Measurements from ENCODE around the gene TCEANC2. TPM values are rescaled to one million over a fixed set of nuclear protein-coding genes. Genes with fewer than 3 reads are reported as not detected.

The TCEANC2 gene
- total RNA-seq, 1 donor from 2014 or later = 10.7 TPM

GRCh38 chr1:54111624-54112023, 58.2 kb downstream of the TCEANC2 start:
- intact Hi-C loops (cut with micrococcal nuclease) = no loop called here

- intact Hi-C loops (cut with micrococcal nuclease) = no loop called here
Observed at GRCh38 chr1:54112027-54112426, 58.6 kb downstream of the TCEANC2 start.

- intact Hi-C loops (cut with micrococcal nuclease) = no loop called here
Observed at GRCh38 chr1:54112705-54113368, 59.4 kb downstream of the TCEANC2 start.

GRCh38 chr1:54114001-54114400, 60.6 kb downstream of the TCEANC2 start:
- intact Hi-C loops (cut with micrococcal nuclease) = no loop called here

- intact Hi-C loops (cut with micrococcal nuclease) = no loop called here
Observed at GRCh38 chr1:54114955-54115354, 61.5 kb downstream of the TCEANC2 start.

- intact Hi-C loops (cut with micrococcal nuclease) = no loop called here
Observed at GRCh38 chr1:54115520-54115919, 62.1 kb downstream of the TCEANC2 start.

- intact Hi-C loops (cut with micrococcal nuclease) = no loop called here
Observed at GRCh38 chr1:54117815-54118563, 64.6 kb downstream of the TCEANC2 start.

- intact Hi-C loops (cut with micrococcal nuclease) = no loop called here
Observed at GRCh38 chr1:54118704-54119103, 65.3 kb downstream of the TCEANC2 start.

GRCh38 chr1:54120018-54120697, 66.8 kb downstream of the TCEANC2 start:
- intact Hi-C loops (cut with micrococcal nuclease) = no loop called here

- intact Hi-C loops (cut with micrococcal nuclease) = loop anchor here (1.0 kb wide), 1 partner anchor 368 kb away; no protein-coding TSS in a partner anchor
Observed at GRCh38 chr1:54120698-54121481, 67.5 kb downstream of the TCEANC2 start.

GRCh38 chr1:54121482-54122134, 68.2 kb downstream of the TCEANC2 start:
- intact Hi-C loops (cut with micrococcal nuclease) = loop anchor here (1.0 to 2.0 kb wide), 2 partner anchors 285 to 368 kb away; partner anchors contain the start of gene SSBP3

GRCh38 chr1:54122135-54122751, 68.8 kb downstream of the TCEANC2 start:
- intact Hi-C loops (cut with micrococcal nuclease) = loop anchor here (2.0 kb wide), 1 partner anchor 285 kb away; the partner anchor contains the start of gene SSBP3

- intact Hi-C loops (cut with micrococcal nuclease) = loop anchor here (2.0 kb wide), 1 partner anchor 284 kb away; the partner anchor contains the start of gene SSBP3
Observed at GRCh38 chr1:54122992-54123391, 69.6 kb downstream of the TCEANC2 start.

GRCh38 chr1:54124472-54124871, 71.1 kb downstream of the TCEANC2 start:
- intact Hi-C loops (cut with micrococcal nuclease) = no loop called here

GRCh38 chr1:54124906-54125305, 71.5 kb downstream of the TCEANC2 start:
- intact Hi-C loops (cut with micrococcal nuclease) = no loop called here

- intact Hi-C loops (cut with micrococcal nuclease) = no loop called here
Observed at GRCh38 chr1:54125386-54126070, 72.1 kb downstream of the TCEANC2 start.

GRCh38 chr1:54126271-54126815, 72.9 kb downstream of the TCEANC2 start:
- intact Hi-C loops (cut with micrococcal nuclease) = no loop called here

- intact Hi-C loops (cut with micrococcal nuclease) = no loop called here
Observed at GRCh38 chr1:54127594-54128300, 74.3 kb downstream of the TCEANC2 start.

GRCh38 chr1:54129858-54130257, 76.5 kb downstream of the TCEANC2 start:
- intact Hi-C loops (cut with micrococcal nuclease) = no loop called here

All from T-helper 2 cell treated with Interferon-gamma antibody and Interleukin-4, amounts not matched to agents 100 ng/mL and 5 ng/mL, for 36 hours (primary cell).